HepG2 (cell line): ENCODE measurements around the gene ZNF26. TPM values are rescaled to one million over a fixed set of nuclear protein-coding genes. Genes with fewer than 3 reads are reported as not detected.
A peak's percentile ranks its signal among the peaks of the same experiment; 100 is the strongest.

Experiments used
- ATF4 ChIP-seq, 2 experiments: fragments of 450-650 bp in 1 of 2; sonication (generic) in 1 of 2; formaldehyde crosslinking; IDR thresholded peaks; 2 replicates each; pipeline versions ENCODE4 v1.5.0 to v1.8.0; 2020 to 2022; ENCODE audit warnings: mild to moderate bottlenecking in 1 of 2, missing genetic modification reagents in 1 of 2
- CREB3 ChIP-seq: sonication (generic); formaldehyde crosslinking; IDR thresholded peaks from 2 replicates; pipeline ENCODE4 v1.5.0; 2020; ENCODE audit warnings: missing genetic modification reagents
- FLYWCH1 ChIP-seq: sonication (generic); formaldehyde crosslinking; IDR thresholded peaks from 2 replicates; pipeline ENCODE4 v1.8.1; 2023; ENCODE audit warnings: mild to moderate bottlenecking, missing genetic modification reagents
- FOXK1 ChIP-seq: sonication (generic); formaldehyde crosslinking; IDR thresholded peaks from 2 replicates; pipeline ENCODE4 v1.4.0; 2020; ENCODE audit warnings: low read depth, missing genetic modification reagents, borderline replicate concordance
- HMG20B ChIP-seq: conservative IDR thresholded peaks from 2 replicates; pipeline ENCODE4 v1.6.1; 2016; ENCODE audit warnings: missing genetic modification reagents, missing compliant biosample characterization
- JUN ChIP-seq: sonication (generic); formaldehyde crosslinking; IDR thresholded peaks from 2 replicates; pipeline ENCODE4 v1.4.0; 2020; ENCODE audit warnings: mild to moderate bottlenecking, missing genetic modification reagents
- KAT7 ChIP-seq: IDR thresholded peaks from 2 replicates; pipeline ENCODE4 v1.6.1; 2018; ENCODE audit warnings: borderline replicate concordance, missing compliant biosample characterization
- MLXIP ChIP-seq: sonication (generic); formaldehyde crosslinking; IDR thresholded peaks from 2 replicates; pipeline ENCODE4 v1.9.0; 2021; ENCODE audit warnings: missing genetic modification reagents, borderline replicate concordance
- ZBTB1 ChIP-seq: sonication (generic); formaldehyde crosslinking; IDR thresholded peaks from 2 replicates; pipeline ENCODE4 v1.4.0; 2020; ENCODE audit warnings: missing genetic modification reagents, borderline replicate concordance
- ZNF124 ChIP-seq: sonication (generic); formaldehyde crosslinking; IDR thresholded peaks from 2 replicates; pipeline ENCODE4 v1.4.0; 2020; ENCODE audit warnings: missing genetic modification reagents
- ZNF543 ChIP-seq: sonication (generic); formaldehyde crosslinking; IDR thresholded peaks from 2 replicates; pipeline ENCODE4 v1.4.0; 2020; ENCODE audit warnings: mild to moderate bottlenecking, missing genetic modification reagents
- ZNF775 ChIP-seq: sonication (generic); formaldehyde crosslinking; IDR thresholded peaks from 2 replicates; pipeline ENCODE4 v1.4.0; 2020; ENCODE audit warnings: missing genetic modification reagents, mild to moderate bottlenecking, moderate library complexity, borderline replicate concordance
- polyA plus RNA-seq, 8 experiments: library from polyadenylated mRNA; depleted of rRNA in 3 of 8; stranded (reverse) in 7 of 8; unstranded in 1 of 8; fragments of >200 nt; fragmentation: Illumina TruSeq in 4 of 8; extraction: Trizol in 4 of 8; gene quantifications; 2 replicates each; pipeline versions ENCODE4 v1.2.1 to v1.2.3, GENCODE V29; 2011 to 2016; ENCODE audit warnings: low read depth in 4 of 8, missing spikeins in 1 of 8, mixed read lengths in 1 of 8; ENCODE audit not compliant: insufficient read depth in 1 of 8
- total RNA-seq, 5 experiments: library from RNA; depleted of rRNA; stranded (reverse); fragments of >200 nt; fragmentation: Illumina TruSeq; extraction: Trizol; gene quantifications; 2 replicates each; pipeline ENCODE4 v1.2.3, GENCODE V29; 2016; ENCODE audit warnings: low read depth in 1 of 5
- TF ChIP-seq, protein P1 (sequence below): sonication (generic); formaldehyde crosslinking; IDR thresholded peaks from 2 replicates; pipeline ENCODE4 v1.5.0; 2020; ENCODE audit warnings: mild to moderate bottlenecking, missing genetic modification reagents, borderline replicate concordance
- TF ChIP-seq, protein P2 (sequence below): sonication (generic); formaldehyde crosslinking; IDR thresholded peaks from 2 replicates; pipeline ENCODE4 v1.4.0; 2020; ENCODE audit warnings: missing genetic modification reagents, mild to moderate bottlenecking, borderline replicate concordance

Gene ZNF26
- total and polyA plus RNA-seq, 2 of the 13 experiments (the other 11 are each of a cell fraction or from before 2014, with no cell fraction given) = 3.8 to 6.5 TPM

DNA sequence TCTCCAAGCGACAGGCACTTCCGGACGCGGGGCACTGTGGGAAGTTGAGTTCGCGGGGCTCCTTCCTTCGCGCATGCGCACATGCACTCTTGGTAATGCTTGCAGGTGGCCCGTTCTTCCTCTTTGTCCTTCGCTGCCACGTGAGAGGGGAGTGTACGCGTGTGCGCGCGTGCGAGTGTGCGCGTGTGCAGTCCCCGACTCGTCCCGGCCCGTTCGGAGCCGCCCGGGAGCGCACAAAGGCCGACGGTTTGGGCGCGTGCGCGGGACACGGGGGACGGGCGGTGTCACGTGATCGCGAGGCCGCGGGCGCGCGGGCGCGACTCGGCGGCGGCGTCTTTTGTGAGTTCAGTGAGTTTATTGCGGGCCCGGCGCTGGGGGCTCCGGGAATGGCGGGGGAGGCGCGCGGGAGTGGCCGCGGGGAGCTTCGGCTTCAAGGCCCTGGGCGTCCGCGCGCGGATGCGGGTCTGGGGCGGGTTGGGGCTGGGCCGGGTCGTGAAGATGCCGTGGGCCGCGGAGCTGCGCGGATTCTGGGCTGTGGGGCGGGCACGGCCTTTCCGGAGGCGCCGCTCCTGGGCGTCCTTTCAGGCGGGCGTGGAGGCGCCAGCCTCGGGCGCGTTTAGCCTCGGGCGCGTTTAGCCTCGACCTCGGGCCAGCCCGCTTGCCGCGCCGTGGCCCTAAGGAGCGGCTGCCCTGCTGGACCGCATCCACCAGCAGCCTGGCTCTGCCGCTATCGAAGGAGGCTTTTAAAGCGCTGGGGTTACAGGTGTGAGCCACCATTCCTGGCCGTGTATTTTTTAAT is 51.2 kb downstream of the ZNF26 start, which contains the start of gene ZNF84 (continued):
- TF ChIP-seq MLXIP (peak; percentile 95), ZNF543 (CRISPR knock-in tag) (peak; percentile 78), FOXK1 (CRISPR knock-in tag) (peak; percentile 51; the same call in 1 of the 2 replicates), ZNF124 (CRISPR knock-in tag) (peak; percentile 87), JUN (CRISPR knock-in tag) (peak; percentile 65; the same call in 1 of the 2 replicates), ZNF775 (CRISPR knock-in tag) (no peak), HMG20B (CRISPR knock-in tag) (no peak), ATF4 (CRISPR knock-in tag; IDR thresholded peaks at IDR 0.05) (peak in 1 of 2 experiments; percentile 76; a peak in 1 of 4 replicates), CREB3 (CRISPR knock-in tag) (peak; percentile 96), ZBTB1 (CRISPR knock-in tag) (no peak), FLYWCH1 (0 out of 2 replicates have a peak, but pooled peaks have one; percentile 73), KAT7 (CRISPR knock-in tag) (peak; percentile 70; the same call in 1 of the 2 replicates)
- TF ChIP-seq, protein P1, sequence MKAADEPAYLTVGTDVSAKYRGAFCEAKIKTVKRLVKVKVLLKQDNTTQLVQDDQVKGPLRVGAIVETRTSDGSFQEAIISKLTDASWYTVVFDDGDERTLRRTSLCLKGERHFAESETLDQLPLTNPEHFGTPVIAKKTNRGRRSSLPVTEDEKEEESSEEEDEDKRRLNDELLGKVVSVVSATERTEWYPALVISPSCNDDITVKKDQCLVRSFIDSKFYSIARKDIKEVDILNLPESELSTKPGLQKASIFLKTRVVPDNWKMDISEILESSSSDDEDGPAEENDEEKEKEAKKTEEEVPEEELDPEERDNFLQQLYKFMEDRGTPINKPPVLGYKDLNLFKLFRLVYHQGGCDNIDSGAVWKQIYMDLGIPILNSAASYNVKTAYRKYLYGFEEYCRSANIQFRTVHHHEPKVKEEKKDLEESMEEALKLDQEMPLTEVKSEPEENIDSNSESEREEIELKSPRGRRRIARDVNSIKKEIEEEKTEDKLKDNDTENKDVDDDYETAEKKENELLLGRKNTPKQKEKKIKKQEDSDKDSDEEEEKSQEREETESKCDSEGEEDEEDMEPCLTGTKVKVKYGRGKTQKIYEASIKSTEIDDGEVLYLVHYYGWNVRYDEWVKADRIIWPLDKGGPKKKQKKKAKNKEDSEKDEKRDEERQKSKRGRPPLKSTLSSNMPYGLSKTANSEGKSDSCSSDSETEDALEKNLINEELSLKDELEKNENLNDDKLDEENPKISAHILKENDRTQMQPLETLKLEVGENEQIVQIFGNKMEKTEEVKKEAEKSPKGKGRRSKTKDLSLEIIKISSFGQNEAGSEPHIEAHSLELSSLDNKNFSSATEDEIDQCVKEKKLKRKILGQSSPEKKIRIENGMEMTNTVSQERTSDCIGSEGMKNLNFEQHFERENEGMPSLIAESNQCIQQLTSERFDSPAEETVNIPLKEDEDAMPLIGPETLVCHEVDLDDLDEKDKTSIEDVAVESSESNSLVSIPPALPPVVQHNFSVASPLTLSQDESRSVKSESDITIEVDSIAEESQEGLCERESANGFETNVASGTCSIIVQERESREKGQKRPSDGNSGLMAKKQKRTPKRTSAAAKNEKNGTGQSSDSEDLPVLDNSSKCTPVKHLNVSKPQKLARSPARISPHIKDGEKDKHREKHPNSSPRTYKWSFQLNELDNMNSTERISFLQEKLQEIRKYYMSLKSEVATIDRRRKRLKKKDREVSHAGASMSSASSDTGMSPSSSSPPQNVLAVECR (CRISPR knock-in tag) = peak; percentile 95
- TF ChIP-seq, protein P2, sequence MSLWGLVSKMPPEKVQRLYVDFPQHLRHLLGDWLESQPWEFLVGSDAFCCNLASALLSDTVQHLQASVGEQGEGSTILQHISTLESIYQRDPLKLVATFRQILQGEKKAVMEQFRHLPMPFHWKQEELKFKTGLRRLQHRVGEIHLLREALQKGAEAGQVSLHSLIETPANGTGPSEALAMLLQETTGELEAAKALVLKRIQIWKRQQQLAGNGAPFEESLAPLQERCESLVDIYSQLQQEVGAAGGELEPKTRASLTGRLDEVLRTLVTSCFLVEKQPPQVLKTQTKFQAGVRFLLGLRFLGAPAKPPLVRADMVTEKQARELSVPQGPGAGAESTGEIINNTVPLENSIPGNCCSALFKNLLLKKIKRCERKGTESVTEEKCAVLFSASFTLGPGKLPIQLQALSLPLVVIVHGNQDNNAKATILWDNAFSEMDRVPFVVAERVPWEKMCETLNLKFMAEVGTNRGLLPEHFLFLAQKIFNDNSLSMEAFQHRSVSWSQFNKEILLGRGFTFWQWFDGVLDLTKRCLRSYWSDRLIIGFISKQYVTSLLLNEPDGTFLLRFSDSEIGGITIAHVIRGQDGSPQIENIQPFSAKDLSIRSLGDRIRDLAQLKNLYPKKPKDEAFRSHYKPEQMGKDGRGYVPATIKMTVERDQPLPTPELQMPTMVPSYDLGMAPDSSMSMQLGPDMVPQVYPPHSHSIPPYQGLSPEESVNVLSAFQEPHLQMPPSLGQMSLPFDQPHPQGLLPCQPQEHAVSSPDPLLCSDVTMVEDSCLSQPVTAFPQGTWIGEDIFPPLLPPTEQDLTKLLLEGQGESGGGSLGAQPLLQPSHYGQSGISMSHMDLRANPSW (CRISPR knock-in tag) = peak; percentile 72; the same call in 1 of the 2 replicates
